Breast epithelium (tissue), 4 donors: ENCODE data around the gene ENPP5. TPM values are rescaled to one million over a fixed set of nuclear protein-coding genes. Genes with fewer than 3 reads are reported as not detected.
"Not testable (repeated sequence)": the region's sequence is repeated elsewhere in the genome, so short reads cannot be mapped to it uniquely, and the experiment has no call there.

ENCODE experiments used
- DNase-seq, 2 donors: peaks; one replicate each; pipeline ENCODE4 v3.0.0-alpha.2; 2019; ENCODE audit warnings: low spot score in 2 of 2
- H3K27ac ChIP-seq, 2 donors: fragments of 200-600 bp; sonication (generic) in 1 of 2; one replicate each; pipeline ENCODE4 v1.5.1; 2016 to 2019; ENCODE audit warnings: mild to moderate bottlenecking in 1 of 2
- H3K27me3 ChIP-seq, 2 donors: fragments of 200-600 bp; sonication (generic) in 1 of 2; one replicate each; pipeline versions ENCODE4 v1.5.1 to v1.6.0; 2017 to 2019; ENCODE audit warnings: control low read depth in 1 of 2, mild to moderate bottlenecking in 1 of 2
- H3K36me3 ChIP-seq: fragments of 200-600 bp; one replicate; pipeline ENCODE4 v1.5.1; 2019
- H3K4me1 ChIP-seq, 2 donors: fragments of 200-600 bp; sonication (generic); one replicate each; pipeline ENCODE4 v1.5.1; 2016 to 2019; ENCODE audit warnings: control low read depth in 1 of 2
- H3K4me3 ChIP-seq, 3 donors: fragments of 200-600 bp; sonication (generic); 1 replicate in 2 of 3; 2 replicates in 1 of 3; pipeline ENCODE4 v1.5.1; 2016 to 2019; ENCODE audit warnings: mild to moderate bottlenecking in 3 of 3, moderate library complexity in 2 of 3
- H3K9me3 ChIP-seq, 2 donors: fragments of 200-600 bp; sonication (generic) in 1 of 2; one replicate each; pipeline ENCODE4 v1.5.1; 2016 to 2019; ENCODE audit warnings: control low read depth in 1 of 2
- CTCF ChIP-seq, 3 donors: fragments of 450-650 bp; IDR thresholded peaks; one replicate each; pipeline ENCODE4 v1.5.1; 2016 to 2017; ENCODE audit warnings: antibody characterized with exemption in 3 of 3, mild to moderate bottlenecking in 3 of 3, moderate library complexity in 3 of 3
- POLR2A ChIP-seq: fragments of 450-650 bp; IDR thresholded peaks from one replicate; pipeline ENCODE4 v1.6.1; 2016; ENCODE audit warnings: antibody characterized with exemption, mild to moderate bottlenecking, moderate library complexity
- POLR2AphosphoS5 ChIP-seq, 3 donors: sonication (generic); formaldehyde crosslinking; IDR thresholded peaks; one replicate each; pipeline ENCODE4 v1.6.1; 2017; ENCODE audit warnings: antibody characterized with exemption in 3 of 3
- intact Hi-C: fragments of 100-400 bp; cut with DNase I; formaldehyde crosslinking; loops from one replicate; pipeline ENCODE4 v1.15.1; 2023; ENCODE audit warnings: low total_unique reads
- total RNA-seq, 3 donors: library from RNA; depleted of rRNA; stranded (reverse); fragments of >200 nt; gene quantifications; one replicate each; pipeline ENCODE4 v1.1.0, GENCODE V29; 2016

ENPP5 gene
- total RNA-seq, 3 donors from 2014 or later, result 2.2 to 28.1 (median 13.8) TPM

GRCh38 chr6:46136831-46137230 is 33.9 kb downstream of the ENPP5 start:
- no peak for TF ChIP-seq CTCF (IDR thresholded peaks at IDR 0.05)
- TF ChIP-seq POLR2A, result no peak
- TF ChIP-seq POLR2AphosphoS5 (IDR thresholded peaks at IDR 0.05), result no peak
- Histone ChIP-seq H3K4me1 (no peaks in the 10 kb centered on the region), H3K4me3 (no peak overlapping the region), H3K9me3 (no peaks in the 10 kb centered on the region), H3K27ac (no peak overlapping the region), H3K36me3 (no peaks in the 10 kb centered on the region), H3K27me3 (no peaks in the 10 kb centered on the region)
- no peak for DNase-seq
- intact Hi-C loops, result no loop called here

- Histone ChIP-seq H3K4me1 (no peaks in the 10 kb centered on the region), H3K4me3 (no peak overlapping the region), H3K9me3 (no peaks in the 10 kb centered on the region), H3K36me3 (no peaks in the 10 kb centered on the region), H3K27ac (no peak overlapping the region), H3K27me3 (no peaks in the 10 kb centered on the region)
- TF ChIP-seq POLR2A (no peak), POLR2AphosphoS5 (IDR thresholded peaks at IDR 0.05) (no peak), CTCF (IDR thresholded peaks at IDR 0.05) (no peak)
- intact Hi-C loops, result no loop called here
- no peak for DNase-seq
Measured at GRCh38 chr6:46135176-46135575, 35.6 kb downstream of the ENPP5 start.

- no peaks in the 10 kb centered on the region for H3K4me1 ChIP-seq
- H3K36me3 ChIP-seq, result no peaks in the 10 kb centered on the region
- DNase-seq, result no peak
- intact Hi-C loops, result no loop called here
- H3K27ac ChIP-seq, result no peak overlapping the region
- no peaks in the 10 kb centered on the region for H3K9me3 ChIP-seq
- no peak overlapping the region for H3K4me3 ChIP-seq
- no peaks in the 10 kb centered on the region for H3K27me3 ChIP-seq
- no peak for TF ChIP-seq POLR2A
- no peak for TF ChIP-seq POLR2AphosphoS5 (IDR thresholded peaks at IDR 0.05)
- no peak for TF ChIP-seq CTCF (IDR thresholded peaks at IDR 0.05)
Measured at GRCh38 chr6:46134216-46134615, 36.6 kb downstream of the ENPP5 start.

GRCh38 chr6:46131291-46131690 is 39.5 kb downstream of the ENPP5 start:
- H3K4me3 ChIP-seq, H3K27ac ChIP-seq, DNase-seq, H3K27me3 ChIP-seq, H3K36me3 ChIP-seq, H3K9me3 ChIP-seq, H3K4me1 ChIP-seq, intact Hi-C loops: not testable (repeated sequence)

GRCh38 chr6:46130666-46131065 is 40.1 kb downstream of the ENPP5 start:
- no peak for DNase-seq
- Histone ChIP-seq H3K9me3 (no peaks in the 10 kb centered on the region), H3K27ac (peak overlapping the region in 1 of 2 donors; percentile 83), H3K4me3 (peak overlapping the region; percentile 68 to 82 (median 73)), H3K36me3 (no peaks in the 10 kb centered on the region), H3K27me3 (no peaks in the 10 kb centered on the region), H3K4me1 (no peaks in the 10 kb centered on the region)
- intact Hi-C loops, result no loop called here
- no peak for TF ChIP-seq POLR2A
- TF ChIP-seq CTCF (IDR thresholded peaks at IDR 0.05), result no peak
- no peak for TF ChIP-seq POLR2AphosphoS5 (IDR thresholded peaks at IDR 0.05)
